HCT116 (cell line): Measurements from ENCODE around the gene PRPF19. TPM values are rescaled to one million over a fixed set of nuclear protein-coding genes. Genes with fewer than 3 reads are reported as not detected.

Experiments
- ATAC-seq: fragments of 200-7000 bp; cut with Tn5 transposase; 2 replicates; pipeline ENCODE4 v1.9.1; 2020; ENCODE audit warnings: mild to moderate bottlenecking, moderate library complexity
- BruUV-seq: library from RNA; stranded (reverse); fragments of 400-500 nt; replicated peaks from 2 replicates; lab custom pipeline; 2021; lab: Mats Ljungman, UMichigan
- CTCF ChIA-PET: fragments of 300-600 bp; sonication (Branson Sonifier 250); formaldehyde crosslinking; loops from one replicate; lab custom pipeline; 2021; ENCODE audit warnings: antibody characterized with exemption; lab: Charles Lee
- POLR2A ChIA-PET: fragments of 300-600, 350-600 bp; sonication (Branson Sonifier 250); formaldehyde crosslinking; loops from one replicate; lab custom pipeline; 2021; ENCODE audit warnings: antibody characterized with exemption; lab: Charles Lee
- RAD21 ChIA-PET, 2 experiments: fragments of 300-600 bp; sonication (Branson Sonifier 250); formaldehyde crosslinking; loops; one replicate each; lab custom pipeline; 2023; ENCODE audit warnings: low total read pairs in 2 of 2; ENCODE audit not compliant: uncharacterized antibody in 2 of 2, unreplicated experiment in 2 of 2, low non-redundant PET in 1 of 2; lab: Charles Lee
- DNase-seq: peaks from one replicate; pipeline ENCODE4 v3.0.0-alpha.2; 2010; ENCODE audit warnings: low read depth, low spot score
- H2AFZ ChIP-seq: fragments of 200-600 bp; shearing (Covaris generic), sonication (generic); 2 replicates; pipeline ENCODE4 v1.6.1; 2017; ENCODE audit warnings: low read depth, mixed run types, mixed read lengths, antibody characterized with exemption, low read length; ENCODE audit not compliant: poor library complexity, severe bottlenecking
- H3K27ac ChIP-seq: 2 replicates; pipeline ENCODE4 v1.5.1; 2012; ENCODE audit warnings: low read depth, low read length
- H3K27me3 ChIP-seq: fragments of 200-600 bp; sonication (generic); 2 replicates; pipeline ENCODE4 v1.6.1; 2016; ENCODE audit warnings: mixed run types, low read length, mixed read lengths; ENCODE audit not compliant: insufficient read depth
- H3K36me3 ChIP-seq, 2 experiments: fragments of 200-500 bp in 1 of 2; fragments of 200-600 bp in 1 of 2; sonication (Bioruptor generic) in 1 of 2; sonication (generic) in 1 of 2; 2 replicates each; pipeline versions ENCODE4 v1.5.1 to v1.6.1; 2014 to 2016; ENCODE audit warnings: low read length in 2 of 2, inconsistent platforms in 1 of 2, mixed read lengths in 1 of 2, mixed run types in 1 of 2; ENCODE audit not compliant: insufficient read depth in 2 of 2, control insufficient read depth in 1 of 2
- H3K4me1 ChIP-seq, 2 experiments: fragments of 200-600 bp in 1 of 2; sonication (generic) in 1 of 2; 2 replicates each; pipeline versions ENCODE4 v1.5.1 to v1.6.1; 2012 to 2017; ENCODE audit warnings: low read length in 2 of 2, inconsistent platforms in 1 of 2, mild to moderate bottlenecking in 1 of 2, mixed read lengths in 1 of 2, mixed run types in 1 of 2, moderate library complexity in 1 of 2; ENCODE audit not compliant: insufficient read depth in 2 of 2, control insufficient read depth in 1 of 2
- H3K4me2 ChIP-seq: fragments of 200-600 bp; sonication (generic); 2 replicates; pipeline ENCODE4 v1.6.1; 2017; ENCODE audit warnings: mixed run types, low read length, mixed read lengths
- H3K4me3 ChIP-seq, 2 experiments: fragments of 200-600 bp in 1 of 2; sonication (generic) in 1 of 2; replicated peaks in 1 of 2; 2 replicates each; pipeline ENCODE4 v1.5.1; 2011 to 2016; ENCODE audit warnings: low read length in 2 of 2, control low read depth in 1 of 2, low read depth in 1 of 2, mild to moderate bottlenecking in 1 of 2, mixed read lengths in 1 of 2, mixed run types in 1 of 2
- H3K79me2 ChIP-seq: fragments of 200-600 bp; sonication (generic); 2 replicates; pipeline ENCODE4 v1.6.1; 2017; ENCODE audit warnings: mild to moderate bottlenecking, mixed run types, low read length, moderate library complexity, mixed read lengths; ENCODE audit not compliant: insufficient read depth
- H3K9ac ChIP-seq: fragments of 200-600 bp; sonication (generic); 2 replicates; pipeline ENCODE4 v1.6.1; 2016; ENCODE audit warnings: low read length, mixed read lengths
- H3K9me2 ChIP-seq: fragments of 200-600 bp; sonication (generic), shearing (Covaris generic); 2 replicates; pipeline ENCODE4 v1.6.1; 2017; ENCODE audit warnings: mixed run types, mild to moderate bottlenecking, moderate library complexity; ENCODE audit not compliant: insufficient read depth
- H3K9me3 ChIP-seq, 2 experiments: fragments of 200-500 bp in 1 of 2; fragments of 200-600 bp in 1 of 2; sonication (Bioruptor generic) in 1 of 2; sonication (generic) in 1 of 2; 2 replicates each; pipeline ENCODE4 v1.6.1; 2014 to 2017; ENCODE audit warnings: low read length in 2 of 2, mixed read lengths in 2 of 2, inconsistent platforms in 1 of 2, low read depth in 1 of 2, mild to moderate bottlenecking in 1 of 2, mixed run types in 1 of 2, moderate library complexity in 1 of 2; ENCODE audit not compliant: control insufficient read depth in 1 of 2, insufficient read depth in 1 of 2
- H4K20me1 ChIP-seq: fragments of 200-600 bp; sonication (generic), shearing (Covaris generic); 2 replicates; pipeline ENCODE4 v1.6.1; 2017; ENCODE audit warnings: mixed run types, mild to moderate bottlenecking, moderate library complexity; ENCODE audit not compliant: insufficient read depth
- EZH2 ChIP-seq: fragments of 200-600 bp; sonication (generic); IDR thresholded peaks from 2 replicates; pipeline ENCODE4 v1.6.1; 2017; ENCODE audit warnings: antibody characterized with exemption, mixed run types
- JUND ChIP-seq: IDR thresholded peaks from 2 replicates; pipeline ENCODE4 v1.6.1; 2012
- POLR2A ChIP-seq: IDR thresholded peaks from 2 replicates; pipeline ENCODE4 v1.7.0; 2011; ENCODE audit warnings: borderline replicate concordance; ENCODE audit not compliant: insufficient read depth, insufficient read length; ENCODE audit errors: extremely low read depth
- RAD21 ChIP-seq: IDR thresholded peaks from 2 replicates; pipeline ENCODE4 v1.6.1; 2012; ENCODE audit warnings: low read depth, mild to moderate bottlenecking
- SP1 ChIP-seq: IDR thresholded peaks from 2 replicates; pipeline ENCODE4 v1.6.1; 2012; ENCODE audit warnings: low read depth
- SRF ChIP-seq: IDR thresholded peaks from 2 replicates; pipeline ENCODE4 v1.6.1; 2012; ENCODE audit warnings: low read depth
- TCF7L2 ChIP-seq: IDR thresholded peaks from 2 replicates; pipeline ENCODE4 v1.7.0; 2011; ENCODE audit warnings: borderline replicate concordance, inconsistent platforms; ENCODE audit not compliant: insufficient read depth, insufficient read length; ENCODE audit errors: extremely low read depth
- ZNF274 ChIP-seq: fragments of 200-500 bp; sonication (Bioruptor generic); IDR thresholded peaks from 2 replicates; pipeline ENCODE4 v1.6.1; 2014; ENCODE audit warnings: mild to moderate bottlenecking, low read depth, low read length, inconsistent platforms
- intact Hi-C: fragments of 100-400 bp; cut with micrococcal nuclease; formaldehyde crosslinking; loops from 2 replicates; pipeline ENCODE4 v1.10.0; 2022
- total RNA-seq: library from RNA; stranded (reverse); gene quantifications from one replicate; pipeline ENCODE4 v1.2.1, GENCODE V29; 2021; ENCODE audit not compliant: unreplicated experiment
- TF ChIP-seq, protein P1 (sequence below): IDR thresholded peaks from 2 replicates; pipeline ENCODE4 v1.6.1; 2012

The PRPF19 gene
- total RNA-seq, 1 experiment from 2014 or later, result 156 TPM

DNA sequence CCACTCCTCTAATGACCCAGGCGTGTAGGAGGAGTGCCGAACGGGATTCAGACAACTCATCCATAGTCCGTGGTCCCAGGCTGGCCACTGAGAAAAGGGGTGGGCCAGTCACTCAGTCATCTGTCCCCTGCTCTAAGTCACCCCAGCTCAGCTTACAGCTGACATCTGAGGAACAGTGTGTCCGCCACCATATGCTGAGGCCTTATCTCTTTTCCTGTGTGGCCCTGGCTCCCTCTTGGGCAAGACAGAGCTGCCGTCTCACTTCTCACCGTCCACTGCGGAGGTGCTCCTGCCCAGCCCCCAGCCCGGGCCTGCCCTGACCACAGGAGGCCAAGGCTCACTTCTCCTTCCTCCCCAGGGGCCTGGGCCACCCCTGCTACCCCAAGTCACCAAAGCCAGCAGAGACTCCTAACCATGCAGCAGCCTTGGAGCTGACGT lies 57.7 kb downstream of the PRPF19 start:
- H3K4me2 ChIP-seq, result no peak overlapping the region
- POLR2A ChIA-PET, result no interaction called here
- no peaks in the 10 kb centered on the region for H3K9me3 ChIP-seq
- H3K27me3 ChIP-seq, result no peaks in the 10 kb centered on the region
- no peaks in the 10 kb centered on the region for H3K9me2 ChIP-seq
- peaks cover 23 to 66% of the 10 kb centered on the region in 2 experiments for H3K36me3 ChIP-seq
- ATAC-seq (no peak), DNase-seq (no peak)
- no TSS peak for BruUV-seq
- TF ChIP-seq JUND (no peak), RAD21 (no peak), ZNF274 (no peak), EZH2 (no peak), TCF7L2 (no peak), SP1 (no peak), POLR2A (no peak)
- TF ChIP-seq, protein P1, sequence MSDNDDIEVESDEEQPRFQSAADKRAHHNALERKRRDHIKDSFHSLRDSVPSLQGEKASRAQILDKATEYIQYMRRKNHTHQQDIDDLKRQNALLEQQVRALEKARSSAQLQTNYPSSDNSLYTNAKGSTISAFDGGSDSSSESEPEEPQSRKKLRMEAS, result no peak
- H3K4me3 ChIP-seq, result no peak overlapping the region
- H3K27ac ChIP-seq, result no peak overlapping the region
- intact Hi-C loops, result no loop called here
- RAD21 ChIA-PET, result no interaction called here
- H3K9ac ChIP-seq, result no peak overlapping the region
- H4K20me1 ChIP-seq, result no peaks in the 10 kb centered on the region
- peaks cover 42% of the 10 kb centered on the region for H3K79me2 ChIP-seq
- CTCF ChIA-PET, result no interaction called here
- H3K4me1 ChIP-seq, result peaks cover 5 to 8% of the 10 kb centered on the region in 2 experiments
- no peak overlapping the region for H2AFZ ChIP-seq

DNA sequence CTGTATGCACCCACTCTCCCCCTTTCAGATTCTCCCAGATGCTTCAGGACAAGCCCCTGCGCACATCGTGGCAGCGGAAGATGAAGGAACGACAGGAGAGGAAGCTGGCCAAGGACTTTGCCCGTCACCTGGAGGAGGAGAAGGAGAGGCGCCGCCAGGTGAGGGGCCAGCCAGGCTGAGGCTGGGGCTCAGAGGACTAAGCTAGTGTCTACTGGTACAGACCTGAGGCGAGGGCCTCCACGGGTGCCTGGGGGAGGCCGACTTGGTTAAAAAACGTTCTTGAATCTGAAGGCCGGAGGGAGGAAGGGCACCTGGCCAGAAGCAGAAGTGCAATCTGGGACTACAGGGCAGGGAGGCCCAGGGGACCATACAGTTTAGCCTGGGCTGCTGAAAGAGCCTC lies 58.5 kb downstream of the PRPF19 start:
- H2AFZ ChIP-seq, result no peak overlapping the region
- no peak overlapping the region for H3K9ac ChIP-seq
- H3K4me3 ChIP-seq, result no peak overlapping the region
- peaks cover 50% of the 10 kb centered on the region for H3K79me2 ChIP-seq
- no peak overlapping the region for H3K27ac ChIP-seq
- TF ChIP-seq SP1, result no peak
- TF ChIP-seq SRF, result no peak
- no peak for TF ChIP-seq TCF7L2
- no peaks in the 10 kb centered on the region for H3K9me3 ChIP-seq
- no peaks in the 10 kb centered on the region for H3K9me2 ChIP-seq
- intact Hi-C loops, result no loop called here
- CTCF ChIA-PET, result no interaction called here
- peaks cover 23 to 66% of the 10 kb centered on the region in 2 experiments for H3K36me3 ChIP-seq
- RAD21 ChIA-PET, result no interaction called here
- no peaks in the 10 kb centered on the region for H3K27me3 ChIP-seq
- H3K4me1 ChIP-seq, result peaks cover 10 to 16% of the 10 kb centered on the region in 2 experiments
- BruUV-seq, result no TSS peak
- no peaks in the 10 kb centered on the region for H4K20me1 ChIP-seq
- no peak for DNase-seq
- POLR2A ChIA-PET, result no interaction called here
- no peak for ATAC-seq
- no peak overlapping the region for H3K4me2 ChIP-seq
